Endothelial cell of umbilical vein (primary cell): ENCODE results near the gene MNAT1. TPM values are rescaled to one million over a fixed set of nuclear protein-coding genes. Genes with fewer than 3 reads are reported as not detected.

Experiments used
- BruUV-seq: library from RNA; stranded (reverse); fragments of 400-500 nt; replicated peaks from 2 replicates; lab custom pipeline; 2021; lab: Mats Ljungman, UMichigan
- CTCF ChIA-PET: fragments of 300-600, 350-600 bp; sonication (Branson Sonifier 250); formaldehyde crosslinking; loops from one replicate; lab custom pipeline; 2021; ENCODE audit warnings: antibody characterized with exemption, inconsistent platforms; lab: Charles Lee
- POLR2A ChIA-PET: fragments of 300-600, 350-600 bp; sonication (Branson Sonifier 250); formaldehyde crosslinking; loops from one replicate; lab custom pipeline; 2021; ENCODE audit warnings: antibody characterized with exemption, inconsistent platforms; lab: Charles Lee
- DNase-seq: peaks from one replicate; pipeline ENCODE4 v3.0.0-alpha.2; 2011; ENCODE audit warnings: low read depth, low spot score
- FAIRE-seq: peaks from 2 replicates; lab custom pipeline; 2011; peaks lifted over from hg19 to GRCh38; lab: Jason Lieb, UNC
- H2AFZ ChIP-seq: 2 replicates; pipeline ENCODE4 v1.6.0; 2012; ENCODE audit warnings: low read depth, low read length, control low read depth, inconsistent platforms
- H3K27ac ChIP-seq: 2 replicates; pipeline ENCODE4 v1.5.1; 2011; ENCODE audit warnings: low read depth, mild to moderate bottlenecking, control low read depth, low read length, moderate library complexity; ENCODE audit not compliant: insufficient read depth
- H3K27me3 ChIP-seq, 2 experiments: 2 replicates each; pipeline versions ENCODE4 v1.6.0 to v1.6.1; 2011; ENCODE audit warnings: low read length in 2 of 2, mixed read lengths in 1 of 2; ENCODE audit not compliant: control insufficient read depth in 2 of 2, insufficient read depth in 2 of 2
- H3K36me3 ChIP-seq, 2 experiments: 2 replicates in 1 of 2; 3 replicates in 1 of 2; pipeline ENCODE4 v1.5.1; 2011; ENCODE audit warnings: low read length in 2 of 2, mild to moderate bottlenecking in 1 of 2, moderate library complexity in 1 of 2; ENCODE audit not compliant: control insufficient read depth in 2 of 2, insufficient read depth in 2 of 2; ENCODE audit errors: extremely low read depth in 1 of 2
- H3K4me1 ChIP-seq: 3 replicates; pipeline ENCODE4 v1.5.1; 2011; ENCODE audit warnings: mild to moderate bottlenecking, low read length; ENCODE audit not compliant: control insufficient read depth, insufficient read depth; ENCODE audit errors: extremely low read depth
- H3K4me2 ChIP-seq: 2 replicates; pipeline ENCODE4 v1.6.1; 2011; ENCODE audit warnings: low read length, control low read depth, mixed read lengths; ENCODE audit not compliant: insufficient read depth
- H3K4me3 ChIP-seq, 3 experiments: fragments of 200-600 bp in 1 of 3; sonication (generic), shearing (Covaris generic) in 1 of 3; replicated peaks in 1 of 3; 2 replicates each; pipeline ENCODE4 v1.5.1; 2011 to 2016; ENCODE audit warnings: control low read depth in 3 of 3, low read length in 3 of 3, mild to moderate bottlenecking in 2 of 3, inconsistent platforms in 1 of 3, low read depth in 1 of 3, moderate library complexity in 1 of 3; ENCODE audit not compliant: insufficient read depth in 1 of 3
- H3K79me2 ChIP-seq: 2 replicates; pipeline ENCODE4 v1.6.0; 2012; ENCODE audit warnings: low read length, inconsistent platforms; ENCODE audit not compliant: control insufficient read depth, insufficient read depth
- H3K9ac ChIP-seq: replicated peaks from 2 replicates; pipeline ENCODE3; 2011; ENCODE audit warnings: low read length, control low read depth; ENCODE audit not compliant: insufficient read depth; ENCODE audit errors: extremely low read depth
- H3K9me1 ChIP-seq: replicated peaks from 3 replicates; pipeline ENCODE4 v1.6.0; 2011; ENCODE audit warnings: mild to moderate bottlenecking, low read length; ENCODE audit not compliant: control insufficient read depth, insufficient read depth; ENCODE audit errors: extremely low read depth
- H3K9me3 ChIP-seq: replicated peaks from 2 replicates; pipeline ENCODE4 v1.5.1; 2012; ENCODE audit warnings: low read length, inconsistent platforms; ENCODE audit not compliant: control insufficient read depth, insufficient read depth
- H4K20me1 ChIP-seq: replicated peaks from 2 replicates; pipeline ENCODE3; 2011; ENCODE audit warnings: mild to moderate bottlenecking, low read length; ENCODE audit not compliant: control insufficient read depth, insufficient read depth; ENCODE audit errors: extremely low read depth
- CTCF ChIP-seq, 2 donors: IDR thresholded peaks; 1 replicate in 1 of 2; 2 replicates in 1 of 2; pipeline ENCODE4 v1.5.1; 2011; ENCODE audit warnings: low read length in 2 of 2, mild to moderate bottlenecking in 2 of 2, moderate library complexity in 2 of 2, control low read depth in 1 of 2, inconsistent platforms in 1 of 2, low read depth in 1 of 2; ENCODE audit not compliant: insufficient read depth in 1 of 2; ENCODE audit errors: extremely low read depth in 1 of 2
- EZH2 ChIP-seq: IDR thresholded peaks from 2 replicates; pipeline ENCODE4 v1.6.1; 2012; ENCODE audit warnings: borderline replicate concordance, low read depth, mild to moderate bottlenecking, moderate library complexity, low read length, inconsistent platforms; ENCODE audit not compliant: severe bottlenecking
- FOS ChIP-seq: IDR thresholded peaks from 2 replicates; pipeline ENCODE4 v1.6.1; 2011; ENCODE audit warnings: mild to moderate bottlenecking, low read length, moderate library complexity, borderline replicate concordance; ENCODE audit not compliant: insufficient read depth
- MAX ChIP-seq: IDR thresholded peaks from 2 replicates; pipeline ENCODE4 v1.6.1; 2011; ENCODE audit not compliant: insufficient read depth, insufficient read length
- POLR2A ChIP-seq: IDR thresholded peaks from 2 replicates; pipeline ENCODE4 v1.6.1; 2012; ENCODE audit warnings: low read depth, mild to moderate bottlenecking, control low read depth, low read length
- POLR2AphosphoS5 ChIP-seq: IDR thresholded peaks from 2 replicates; pipeline ENCODE4 v1.6.1; 2012; ENCODE audit warnings: low read depth, mild to moderate bottlenecking, control low read depth, low read length, moderate library complexity; ENCODE audit not compliant: insufficient read depth
- dilution Hi-C: fragments of 300-500 bp; cut with MboI; formaldehyde crosslinking; loops from one replicate; pipeline ENCODE4 v1.15.0; 2019; ENCODE audit warnings: low sequenced_read_pairs; ENCODE audit not compliant: extremely low pct_ligation_motif_present
- intact Hi-C: fragments of 100-400 bp; cut with micrococcal nuclease; formaldehyde crosslinking; loops from one replicate; pipeline ENCODE4 v1.10.0; 2022
- polyA plus RNA-seq, 4 experiments: library from polyadenylated mRNA; depleted of rRNA in 3 of 4; stranded (reverse) in 3 of 4; unstranded in 1 of 4; fragments of >200 nt; gene quantifications; 2 replicates each; pipeline versions ENCODE4 v1.2.1 to v1.2.3, GENCODE V29; 2011 to 2012; ENCODE audit warnings: missing spikeins in 1 of 4
- total RNA-seq: library from RNA; stranded (reverse); gene quantifications from 2 replicates; pipeline ENCODE4 v1.2.3, GENCODE V29; 2021

The MNAT1 gene
- total and polyA plus RNA-seq, 2 donors (not counting 3 experiments of a cell fraction or from before 2014, with no cell fraction given): 35.7 to 55.7 TPM

GRCh38 chr14:60933920-60934655, 199.5 kb downstream of the MNAT1 start:
- POLR2A ChIA-PET: no interaction called here

More at GRCh38 chr14:60933920-60934655, 199.5 kb downstream of the MNAT1 start:
- Histone ChIP-seq H3K9me3 (no peaks in the 10 kb centered on the region), H4K20me1 (no peaks in the 10 kb centered on the region), H3K9ac (no peak overlapping the region), H3K27ac (no peak overlapping the region), H3K79me2 (no peaks in the 10 kb centered on the region), H3K9me1 (no peaks in the 10 kb centered on the region), H3K4me3 (no peak overlapping the region), H3K4me2 (no peak overlapping the region), H3K27me3 (no peaks in the 10 kb centered on the region), H3K36me3 (no peaks in the 10 kb centered on the region), H3K4me1 (no peaks in the 10 kb centered on the region), H2AFZ (no peak overlapping the region)
- intact Hi-C loops (loop anchor here (5.0 kb wide), 1 partner anchor 307 kb away; no protein-coding TSS in a partner anchor), dilution Hi-C loops (no loop called here)
- no TSS peak for BruUV-seq
- FAIRE-seq (no peak), DNase-seq (no peak)
- CTCF ChIA-PET: no interaction called here
- TF ChIP-seq EZH2 (no peak), POLR2A (no peak), POLR2AphosphoS5 (no peak), CTCF (IDR thresholded peaks at IDR 0.05; ENCODE audit: extremely low read depth in 1 of 2, insufficient read depth in 1 of 2, low read depth in 1 of 2, low read length in 2 of 2) (no peak), MAX (no peak), FOS (no peak)
